DOHH2 (cell line): ENCODE data around the gene CALU.

Experiments
- H3F3A ChIP-seq: fragments of 200-600 bp; sonication (generic), shearing (Covaris generic); 2 replicates; pipeline ENCODE4 v1.6.0; 2016; ENCODE audit warnings: antibody characterized with exemption, mild to moderate bottlenecking; ENCODE audit not compliant: control insufficient read depth, insufficient read depth
- H3K27ac ChIP-seq: fragments of 200-600 bp; sonication (generic); 2 replicates; pipeline ENCODE4 v1.5.1; 2014; ENCODE audit warnings: low read depth, mild to moderate bottlenecking, low read length, moderate library complexity
- H3K27me3 ChIP-seq: fragments of 200-600 bp; sonication (generic); 2 replicates; pipeline ENCODE4 v1.6.1; 2014; ENCODE audit warnings: mild to moderate bottlenecking, low read length, mixed read lengths; ENCODE audit not compliant: control insufficient read depth
- H3K36me3 ChIP-seq: fragments of 200-600 bp; sonication (generic); 2 replicates; pipeline ENCODE4 v1.6.1; 2014; ENCODE audit warnings: mild to moderate bottlenecking, low read length, moderate library complexity, mixed read lengths; ENCODE audit not compliant: control insufficient read depth
- H3K4me1 ChIP-seq: fragments of 200-600 bp; sonication (generic); 2 replicates; pipeline ENCODE4 v1.6.1; 2014; ENCODE audit warnings: mild to moderate bottlenecking, low read length, mixed read lengths; ENCODE audit not compliant: control insufficient read depth
- H3K4me2 ChIP-seq: fragments of 200-600 bp; sonication (generic); 2 replicates; pipeline ENCODE4 v1.6.0; 2014; ENCODE audit warnings: mild to moderate bottlenecking, low read length, moderate library complexity
- H3K4me3 ChIP-seq: fragments of 200-600 bp; sonication (generic); 2 replicates; pipeline ENCODE4 v1.5.1; 2014; ENCODE audit warnings: mild to moderate bottlenecking, low read length, mixed read lengths
- H3K79me2 ChIP-seq: fragments of 200-600 bp; sonication (generic); 2 replicates; pipeline ENCODE4 v1.6.1; 2014; ENCODE audit warnings: mild to moderate bottlenecking, low read length, mixed read lengths; ENCODE audit not compliant: control insufficient read depth
- H3K9me2 ChIP-seq: fragments of 200-600 bp; sonication (generic); replicated peaks from 2 replicates; pipeline ENCODE4 v1.6.1; 2014; ENCODE audit warnings: mild to moderate bottlenecking, low read length, mixed read lengths; ENCODE audit not compliant: control insufficient read depth
- H3K9me3 ChIP-seq: fragments of 200-600 bp; sonication (generic); 2 replicates; pipeline ENCODE4 v1.6.1; 2014; ENCODE audit warnings: antibody characterized with exemption, low read length, mixed read lengths; ENCODE audit not compliant: control insufficient read depth, insufficient read depth
- H4K20me1 ChIP-seq: fragments of 200-600 bp; sonication (generic); 2 replicates; pipeline ENCODE4 v1.6.0; 2014; ENCODE audit warnings: low read depth, mild to moderate bottlenecking, antibody characterized with exemption, low read length, moderate library complexity; ENCODE audit not compliant: control insufficient read depth, insufficient read depth
- EZH2phosphoT487 ChIP-seq: fragments of 200-600 bp; sonication (generic); IDR thresholded peaks from 2 replicates; pipeline ENCODE4 v1.6.1; 2017; ENCODE audit warnings: borderline replicate concordance, mild to moderate bottlenecking, antibody characterized with exemption, low read length, moderate library complexity, mixed read lengths
- TF ChIP-seq, protein P1 (sequence below): fragments of 200-600 bp; sonication (generic); IDR thresholded peaks from one replicate; pipeline ENCODE4 v1.5.1; 2014; ENCODE audit warnings: antibody characterized with exemption, mild to moderate bottlenecking, low read depth, low read length; ENCODE audit not compliant: poor library complexity, severe bottlenecking

CALU gene

DNA sequence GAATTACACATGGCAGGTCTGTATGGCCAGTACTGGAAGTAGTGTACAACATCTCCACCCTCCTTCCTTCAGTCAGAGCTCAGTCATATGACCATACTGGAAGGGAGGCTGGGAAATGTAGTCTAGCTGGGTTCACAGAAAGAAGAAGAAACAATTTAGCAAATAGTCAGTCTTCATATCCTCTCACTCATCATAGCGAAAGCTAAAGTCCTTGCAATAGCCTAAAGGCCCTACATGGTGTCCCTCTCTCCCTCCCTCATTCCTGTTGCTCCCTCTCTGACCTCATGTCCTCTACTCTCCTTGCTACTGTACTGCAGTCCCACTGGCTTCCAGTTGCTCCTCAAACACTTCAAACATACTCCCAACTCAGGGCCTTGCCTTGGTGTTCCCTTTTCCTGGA is 4.3 kb upstream of the CALU start:
- peaks cover under 1% of the 10 kb centered on the region; the same call in 1 of the 2 replicates for H4K20me1 ChIP-seq
- peaks cover 11% of the 10 kb centered on the region for H3K79me2 ChIP-seq
- peaks cover 6% of the 10 kb centered on the region for H3K36me3 ChIP-seq
- no peaks in the 10 kb centered on the region for H3K27me3 ChIP-seq
- TF ChIP-seq, protein P1, sequence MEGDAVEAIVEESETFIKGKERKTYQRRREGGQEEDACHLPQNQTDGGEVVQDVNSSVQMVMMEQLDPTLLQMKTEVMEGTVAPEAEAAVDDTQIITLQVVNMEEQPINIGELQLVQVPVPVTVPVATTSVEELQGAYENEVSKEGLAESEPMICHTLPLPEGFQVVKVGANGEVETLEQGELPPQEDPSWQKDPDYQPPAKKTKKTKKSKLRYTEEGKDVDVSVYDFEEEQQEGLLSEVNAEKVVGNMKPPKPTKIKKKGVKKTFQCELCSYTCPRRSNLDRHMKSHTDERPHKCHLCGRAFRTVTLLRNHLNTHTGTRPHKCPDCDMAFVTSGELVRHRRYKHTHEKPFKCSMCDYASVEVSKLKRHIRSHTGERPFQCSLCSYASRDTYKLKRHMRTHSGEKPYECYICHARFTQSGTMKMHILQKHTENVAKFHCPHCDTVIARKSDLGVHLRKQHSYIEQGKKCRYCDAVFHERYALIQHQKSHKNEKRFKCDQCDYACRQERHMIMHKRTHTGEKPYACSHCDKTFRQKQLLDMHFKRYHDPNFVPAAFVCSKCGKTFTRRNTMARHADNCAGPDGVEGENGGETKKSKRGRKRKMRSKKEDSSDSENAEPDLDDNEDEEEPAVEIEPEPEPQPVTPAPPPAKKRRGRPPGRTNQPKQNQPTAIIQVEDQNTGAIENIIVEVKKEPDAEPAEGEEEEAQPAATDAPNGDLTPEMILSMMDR: no peak
- TF ChIP-seq EZH2phosphoT487: no peak
- peaks cover 33% of the 10 kb centered on the region for H3K4me1 ChIP-seq
- H3K9me2 ChIP-seq: no peaks in the 10 kb centered on the region
- peak overlapping the region; percentile 71 for H3K27ac ChIP-seq
- H3K4me2 ChIP-seq: peak overlapping the region; percentile 73
- peak overlapping the region; percentile 66 for H3K4me3 ChIP-seq
- H3K9me3 ChIP-seq: no peaks in the 10 kb centered on the region
- 0 out of 2 replicates have a peak, but pooled peaks cover 5% of the 10 kb centered on the region for H3F3A ChIP-seq

DNA sequence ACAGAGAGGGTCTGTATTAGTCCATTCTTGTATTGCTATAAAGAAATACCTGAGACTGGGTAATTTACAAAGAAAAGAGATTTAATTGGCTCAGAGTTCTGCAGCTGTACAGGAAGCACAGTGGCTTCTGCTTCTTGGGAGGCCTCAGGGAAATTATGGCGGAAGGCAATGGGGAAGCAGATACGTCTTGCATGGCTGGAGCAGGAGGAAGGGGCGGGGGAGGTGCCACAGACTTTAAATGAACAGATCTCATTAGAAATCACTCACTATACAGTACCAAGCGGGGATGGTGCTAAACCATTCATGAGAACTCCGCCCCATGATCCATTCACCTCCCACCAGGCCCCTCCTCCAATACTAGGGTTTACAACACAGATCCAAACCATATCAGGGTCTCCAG is 3.7 kb upstream of the CALU start:
- H3K27ac ChIP-seq: peak overlapping the region; percentile 71

DNA sequence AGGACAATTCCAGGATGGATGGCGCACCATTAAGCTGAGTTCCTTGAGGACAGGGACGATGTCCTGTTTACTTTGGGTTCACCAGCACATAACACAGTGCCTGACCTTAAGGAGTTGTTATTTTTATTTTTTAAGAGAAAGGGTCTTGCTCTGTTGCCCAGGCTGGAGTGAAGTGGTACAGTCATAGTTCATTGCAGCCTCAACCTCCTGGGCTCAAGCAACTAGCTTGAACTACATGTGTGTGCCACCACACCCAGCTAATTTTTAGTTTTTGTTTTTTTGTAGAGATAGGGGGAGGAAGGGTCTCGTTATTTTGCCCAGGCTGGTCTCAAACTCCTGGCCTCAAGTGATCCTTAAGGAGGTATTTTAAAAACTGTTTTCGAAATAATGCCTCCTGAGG is 1.7 kb upstream of the CALU start:
- H4K20me1 ChIP-seq: peaks cover 20% of the 10 kb centered on the region
- no peaks in the 10 kb centered on the region for H3K9me2 ChIP-seq
- H3K79me2 ChIP-seq: peaks cover 37% of the 10 kb centered on the region
- H3K4me1 ChIP-seq: peaks cover 54% of the 10 kb centered on the region
- H3K4me3 ChIP-seq: no peak overlapping the region
- no peak overlapping the region for H3K4me2 ChIP-seq
- no peaks in the 10 kb centered on the region for H3K27me3 ChIP-seq
- H3K9me3 ChIP-seq: no peaks in the 10 kb centered on the region
- H3K36me3 ChIP-seq: peaks cover 21% of the 10 kb centered on the region
- no peak for TF ChIP-seq EZH2phosphoT487
- TF ChIP-seq, protein P1: no peak
- 0 out of 2 replicates have a peak, but pooled peaks cover 5% of the 10 kb centered on the region for H3F3A ChIP-seq
- no peak overlapping the region for H3K27ac ChIP-seq

More for the DNA sequence above, 3.7 kb upstream of the CALU start:
- Histone ChIP-seq H3K4me3 (peak overlapping the region; percentile 66), H3K36me3 (peaks cover 6% of the 10 kb centered on the region), H3K79me2 (peaks cover 17% of the 10 kb centered on the region), H3K27me3 (no peaks in the 10 kb centered on the region), H3K4me1 (peaks cover 38% of the 10 kb centered on the region), H3K4me2 (peak overlapping the region; percentile 73), H3K9me2 (no peaks in the 10 kb centered on the region), H3F3A (0 out of 2 replicates have a peak, but pooled peaks cover 5% of the 10 kb centered on the region), H4K20me1 (peaks cover 6% of the 10 kb centered on the region; the same call in 1 of the 2 replicates), H3K9me3 (no peaks in the 10 kb centered on the region)
- TF ChIP-seq EZH2phosphoT487: no peak
- TF ChIP-seq, protein P1: no peak
